Stimulated activated CD4-positive, alpha-beta T cell treated with anti-CD3 and anti-CD28 coated beads, Interleukin-2, amount 100 ng/mL, for 24 hours (primary cell): ENCODE results near the gene ABTB2.
"Not testable (repeated sequence)": the region's sequence is repeated elsewhere in the genome, so short reads cannot be mapped to it uniquely, and the experiment has no call there.

Source experiments
- DNase-seq, 2 donors: peaks; one replicate each; pipeline ENCODE4 v3.0.0-alpha.2; 2020

ABTB2 gene

DNA sequence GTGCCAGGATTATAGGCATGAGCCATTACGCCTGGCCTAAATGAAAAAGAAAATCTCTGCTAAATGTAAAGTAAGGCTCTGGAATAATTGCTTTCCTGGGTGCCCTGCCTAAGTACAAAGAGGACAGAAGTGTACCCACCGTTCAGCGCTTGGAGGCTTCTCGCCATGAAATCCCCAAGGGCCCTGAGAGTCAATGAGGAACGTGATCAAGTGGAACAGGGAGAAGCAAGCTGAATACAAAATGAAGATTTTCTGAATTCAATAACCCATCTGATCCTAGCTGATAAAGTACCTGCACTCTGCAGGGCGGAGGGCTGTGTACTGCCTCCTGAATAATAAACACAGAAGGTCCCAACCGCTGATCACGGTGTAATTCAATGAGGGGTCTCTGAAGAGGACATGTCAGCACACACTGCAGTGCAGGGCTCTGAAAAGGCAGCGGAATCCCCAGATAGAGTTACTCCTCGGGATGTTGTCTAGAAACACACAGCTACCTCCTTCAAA is 97.7 kb downstream of the ABTB2 start:
- no peak for DNase-seq

- no peak for DNase-seq
These were observed 98.7 kb downstream of the ABTB2 start for GRCh38 chr11:34259087-34259486.

- no peak for DNase-seq
These were observed 101.2 kb downstream of the ABTB2 start for GRCh38 chr11:34256626-34257025.

- no peak for DNase-seq
These were observed 101.7 kb downstream of the ABTB2 start for GRCh38 chr11:34256150-34256549.

- DNase-seq = no peak
These were observed 102.7 kb downstream of the ABTB2 start for GRCh38 chr11:34255101-34255500.

- DNase-seq = no peak
These were observed 103.8 kb downstream of the ABTB2 start for GRCh38 chr11:34254011-34254410.

DNA sequence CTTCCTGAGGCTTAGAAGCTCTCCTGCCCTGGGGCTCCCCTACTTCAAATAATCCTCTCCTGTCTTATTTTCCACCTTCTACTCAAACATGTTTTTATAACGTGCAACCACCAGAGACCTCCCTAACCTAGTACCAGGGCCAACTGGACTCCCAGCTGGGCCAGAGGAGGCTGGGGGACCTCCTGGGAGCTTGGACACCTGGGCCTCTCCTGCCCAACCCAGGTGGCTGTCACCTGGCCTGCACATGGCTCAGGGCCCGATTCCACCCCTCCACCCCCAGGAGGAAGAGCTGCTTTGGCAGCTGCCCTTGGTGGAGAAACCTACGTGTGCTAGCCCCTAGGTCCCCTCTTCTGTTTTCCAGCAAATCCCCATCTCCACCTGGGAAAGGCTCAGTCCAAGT is 105.2 kb downstream of the ABTB2 start:
- DNase-seq = no peak

DNA sequence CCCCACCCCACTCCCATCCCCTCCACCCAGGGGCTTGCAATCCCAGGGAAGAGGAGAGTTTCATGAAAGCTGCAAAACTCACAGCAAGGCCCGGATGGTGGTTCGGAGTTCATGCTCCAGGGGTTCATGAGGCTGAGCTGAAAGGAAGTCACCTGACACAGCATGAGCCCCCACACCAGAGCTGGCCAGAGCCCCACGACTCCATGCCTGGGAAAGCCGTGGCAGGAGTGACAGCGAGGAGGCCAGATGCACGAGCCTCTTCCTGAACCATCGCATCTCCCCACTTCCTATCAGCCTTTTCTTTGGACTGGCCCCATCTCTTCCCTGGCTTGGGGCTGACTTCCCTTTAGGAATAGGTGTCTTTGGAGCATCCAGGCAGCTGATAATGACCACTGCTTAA is 105.8 kb downstream of the ABTB2 start:
- DNase-seq = no peak

DNA sequence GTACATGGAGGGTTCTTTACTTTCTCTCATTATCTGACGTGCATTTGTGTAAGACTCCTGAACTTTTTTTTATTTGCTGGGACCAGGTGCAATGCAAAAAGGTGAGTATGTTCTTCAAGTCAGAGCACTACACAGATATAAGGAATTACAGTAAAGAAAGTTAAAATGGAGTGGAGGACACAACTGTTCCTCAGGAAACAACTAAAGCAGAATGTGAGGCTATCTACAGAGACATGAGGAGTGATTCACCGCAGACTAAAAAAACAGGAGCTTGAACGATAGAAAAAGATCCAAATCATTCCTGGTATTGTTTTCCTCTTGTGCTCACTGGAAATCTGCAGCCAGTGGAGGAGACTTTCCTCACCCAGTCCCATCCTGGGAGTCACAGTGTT is 106.2 kb downstream of the ABTB2 start:
- no peak for DNase-seq

GRCh38 chr11:34250732-34251588 is 106.8 kb downstream of the ABTB2 start:
- DNase-seq = peak; percentile 63 to 65

- DNase-seq = no peak
These were observed 107.6 kb downstream of the ABTB2 start for GRCh38 chr11:34250211-34250610.

- DNase-seq = no peak
These were observed 108.4 kb downstream of the ABTB2 start for GRCh38 chr11:34249439-34249838.

DNA sequence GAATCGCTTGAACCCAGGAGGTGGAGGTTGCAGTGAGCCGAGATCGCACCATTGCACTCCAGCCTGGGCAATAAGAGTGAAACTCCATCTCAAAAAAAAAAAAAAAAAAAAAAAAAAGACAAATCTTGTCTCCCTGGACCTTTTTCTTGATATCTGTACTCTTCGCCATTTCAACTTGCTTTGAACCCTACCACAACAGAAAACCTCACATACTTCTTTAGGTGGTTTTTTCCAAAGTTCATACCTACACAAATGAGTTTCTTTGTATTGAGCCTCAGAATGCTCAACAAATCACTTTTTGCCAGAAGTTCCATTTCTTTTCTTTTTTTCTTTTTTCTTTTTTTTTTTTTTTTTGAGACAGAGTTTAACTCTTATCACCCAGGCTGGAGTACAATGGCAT is 111.3 kb downstream of the ABTB2 start:
- not testable (repeated sequence) for DNase-seq

GRCh38 chr11:34245041-34245440 is 112.8 kb downstream of the ABTB2 start:
- DNase-seq = no peak

DNA sequence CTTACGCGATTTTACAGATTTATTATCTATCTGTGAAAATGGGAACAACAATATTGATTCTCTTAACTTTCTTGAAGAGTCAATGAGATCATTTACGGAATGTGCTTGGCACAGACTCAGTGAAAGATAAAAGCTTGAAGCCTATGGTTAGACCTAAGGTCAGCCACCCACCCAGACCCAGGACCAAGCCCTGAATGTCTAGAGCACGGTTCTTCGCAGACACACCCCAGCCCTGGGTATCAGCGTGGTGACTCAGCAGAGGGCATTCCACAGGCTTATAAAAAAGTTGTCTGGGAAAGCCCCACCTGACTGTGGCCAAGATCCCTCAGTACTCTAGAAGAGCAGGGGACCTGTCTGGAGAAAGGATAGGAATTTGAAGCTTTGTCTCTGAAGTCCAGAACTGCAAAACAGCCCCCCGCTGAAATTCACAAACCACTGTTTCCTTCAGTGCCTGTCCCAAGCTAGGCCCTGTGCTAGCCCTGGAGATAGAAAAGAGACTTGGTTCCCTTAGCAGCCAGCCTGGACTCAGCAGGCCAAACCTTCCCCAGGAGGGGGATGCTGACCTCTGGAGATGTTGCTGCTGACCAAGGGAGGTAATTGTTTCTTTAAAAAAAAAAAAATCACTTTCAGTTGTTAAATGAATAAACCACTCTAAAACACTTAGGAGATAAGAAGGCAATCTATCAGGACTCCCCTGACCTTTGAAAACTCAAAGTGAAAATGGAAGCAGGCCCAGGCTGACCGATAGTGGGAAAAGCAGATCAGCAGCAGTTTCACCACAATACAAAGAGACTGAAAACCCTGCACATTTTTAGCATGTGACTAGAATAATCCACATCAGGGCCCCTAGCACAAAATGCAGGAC is 114.0 kb downstream of the ABTB2 start:
- peak; percentile 41 to 53 for DNase-seq

GRCh38 chr11:34242037-34242625 is 115.7 kb downstream of the ABTB2 start:
- no peak for DNase-seq

DNA sequence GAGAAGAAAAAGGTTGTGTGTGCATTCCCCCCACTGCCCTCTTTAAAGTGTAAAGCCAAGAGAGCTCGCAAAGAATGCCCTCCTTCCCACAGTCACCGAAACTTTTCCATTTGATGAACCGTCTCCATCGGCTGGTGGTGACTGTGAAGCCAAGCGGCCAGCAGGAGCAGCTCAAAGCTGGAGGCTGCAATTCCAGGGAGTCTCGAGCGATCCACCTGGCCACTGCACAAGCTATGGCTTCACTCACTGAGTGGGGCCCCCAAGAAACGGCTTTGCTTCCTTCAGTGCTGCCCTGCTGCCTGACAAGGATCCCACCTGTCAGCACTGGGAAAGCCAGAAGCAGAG is 117.7 kb downstream of the ABTB2 start:
- DNase-seq = no peak

DNA sequence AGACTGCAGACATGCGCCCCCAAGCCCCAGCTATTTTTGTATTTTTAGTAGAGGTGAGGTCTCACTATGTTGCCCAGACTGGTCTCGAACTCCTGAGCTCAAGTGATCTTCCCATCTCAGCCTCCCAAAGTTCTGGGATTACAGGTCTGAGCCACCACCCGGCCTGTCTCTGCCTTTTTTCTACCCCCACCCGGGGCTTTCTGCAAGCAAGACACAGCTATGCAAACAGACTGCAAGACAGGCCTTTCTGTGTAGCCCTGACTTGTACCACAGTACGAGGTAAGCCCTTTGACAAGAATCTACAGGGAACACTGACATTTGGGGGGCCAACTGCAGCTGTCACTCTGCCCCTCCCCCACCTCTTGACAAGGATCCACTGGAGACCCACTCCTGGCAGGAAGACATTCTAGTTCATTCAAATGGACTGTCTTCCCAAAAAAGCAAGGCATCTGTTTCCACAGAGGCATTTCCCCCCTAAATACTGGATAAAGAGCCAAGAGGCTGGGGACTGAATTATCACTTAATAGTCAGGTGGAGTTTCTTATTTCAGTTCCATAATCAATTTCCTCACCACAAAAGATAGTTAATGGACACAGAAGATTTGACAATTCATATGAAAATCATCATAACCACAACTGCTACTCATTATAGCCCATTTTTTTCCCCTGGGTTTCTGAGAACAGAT is 118.2 kb downstream of the ABTB2 start:
- no peak for DNase-seq

- DNase-seq = no peak
These were observed 118.8 kb downstream of the ABTB2 start for GRCh38 chr11:34238966-34239365.

GRCh38 chr11:34238533-34238932 is 119.3 kb downstream of the ABTB2 start:
- no peak for DNase-seq

DNA sequence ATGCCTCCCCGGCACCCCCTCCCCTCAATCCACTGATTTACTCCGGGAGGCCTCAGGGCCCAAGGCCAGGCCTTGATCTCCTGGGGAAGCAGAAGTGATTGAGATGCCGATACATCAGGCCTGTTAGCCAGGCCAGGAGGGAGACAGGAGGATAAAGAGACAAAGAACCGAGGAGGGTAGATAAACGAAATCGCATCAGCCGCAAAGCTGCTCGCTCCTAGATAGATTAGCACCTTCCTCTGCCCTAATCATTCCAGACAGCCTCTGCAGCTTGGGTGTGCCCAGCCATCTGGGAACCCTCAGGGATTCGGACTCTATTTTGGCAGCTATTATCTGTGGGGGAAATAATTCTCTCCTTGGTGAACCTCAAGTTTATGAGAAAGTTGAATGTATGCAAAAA is 121.2 kb downstream of the ABTB2 start:
- DNase-seq = no peak

DNA sequence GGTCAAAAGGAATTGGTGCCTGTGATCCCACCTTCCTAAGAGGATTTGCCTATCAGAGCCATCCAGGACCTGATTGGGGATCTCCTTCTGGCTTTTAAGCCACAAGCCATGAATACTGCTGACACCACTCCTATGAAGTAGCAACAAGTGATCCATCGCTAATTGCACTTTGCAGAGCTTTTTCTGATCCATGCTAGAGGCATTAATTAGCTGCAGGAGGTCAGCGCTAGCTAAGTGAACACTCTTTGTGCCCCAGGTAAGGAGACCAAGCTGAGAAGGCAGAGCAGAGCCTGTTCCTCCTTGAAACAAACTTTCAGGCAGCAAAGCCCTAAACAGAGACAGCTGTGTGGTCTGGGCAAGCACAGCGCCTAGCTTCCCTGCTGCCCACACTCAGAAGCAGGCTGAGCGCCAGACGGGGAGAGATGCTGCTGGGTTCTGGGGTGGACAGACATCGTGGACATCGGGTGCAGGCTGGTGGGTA is 122.2 kb downstream of the ABTB2 start:
- DNase-seq = no peak

GRCh38 chr11:34235189-34235588 is 122.6 kb downstream of the ABTB2 start:
- DNase-seq = no peak
